MCF 10A (cell line): ENCODE measurements around the gene ATG7. TPM values are rescaled to one million over a fixed set of nuclear protein-coding genes. Genes with fewer than 3 reads are reported as not detected.

ENCODE experiments used
- BruUV-seq: library from RNA; stranded (reverse); fragments of 400-500 nt; replicated peaks from 2 replicates; lab custom pipeline; 2021; lab: Mats Ljungman, UMichigan
- CTCF ChIA-PET: fragments of 300-600 bp; sonication (Branson Sonifier 250); formaldehyde crosslinking; extraction: SDS; loops from one replicate; lab custom pipeline; 2021; ENCODE audit warnings: antibody characterized with exemption, inconsistent platforms; lab: Yijun Ruan, JAX
- POLR2A ChIA-PET: fragments of 300-600, 350-650 bp; sonication (Branson Sonifier 250); formaldehyde crosslinking; extraction: SDS; loops from one replicate; lab custom pipeline; 2020; ENCODE audit warnings: antibody characterized with exemption, inconsistent platforms; lab: Yijun Ruan, JAX
- DNase-seq: peaks from one replicate; pipeline ENCODE4 v3.0.0-alpha.2; 2018; ENCODE audit not compliant: unreplicated experiment
- H3K27ac Mint-ChIP-seq: one replicate; pipeline ENCODE4 v1.8.0; 2022; ENCODE audit warnings: mild to moderate bottlenecking, low read depth, mixed read lengths; ENCODE audit not compliant: unreplicated experiment
- H3K27me3 Mint-ChIP-seq: one replicate; pipeline ENCODE4 v1.8.0; 2022; ENCODE audit warnings: mixed read lengths; ENCODE audit not compliant: insufficient read depth, unreplicated experiment
- H3K36me3 Mint-ChIP-seq: one replicate; pipeline ENCODE4 v1.8.0; 2022; ENCODE audit warnings: mild to moderate bottlenecking, moderate library complexity, mixed read lengths; ENCODE audit not compliant: insufficient read depth, unreplicated experiment
- H3K4me1 Mint-ChIP-seq: one replicate; pipeline ENCODE4 v1.8.0; 2022; ENCODE audit warnings: mixed read lengths; ENCODE audit not compliant: insufficient read depth, unreplicated experiment
- H3K4me3 Mint-ChIP-seq: one replicate; pipeline ENCODE4 v1.8.0; 2022; ENCODE audit warnings: mild to moderate bottlenecking, moderate library complexity, mixed read lengths; ENCODE audit not compliant: unreplicated experiment
- H3K9me3 Mint-ChIP-seq: one replicate; pipeline ENCODE4 v1.8.0; 2022; ENCODE audit warnings: mixed read lengths; ENCODE audit not compliant: unreplicated experiment
- intact Hi-C: fragments of 100-400 bp; cut with micrococcal nuclease; formaldehyde crosslinking; loops from 2 replicates; pipeline ENCODE4 v1.14.1; 2022
- total RNA-seq: library from RNA; stranded (reverse); gene quantifications from 2 replicates; pipeline ENCODE4 v1.2.3, GENCODE V29; 2022
- TF ChIP-seq, protein P1 (sequence below): fragments of 200-600 bp; IDR thresholded peaks from one replicate; pipeline ENCODE4 v1.8.0; 2022; ENCODE audit warnings: antibody characterized with exemption, mild to moderate bottlenecking; ENCODE audit not compliant: unreplicated experiment

ATG7 gene
- total RNA-seq, 1 experiment from 2014 or later = 54.0 TPM

DNA sequence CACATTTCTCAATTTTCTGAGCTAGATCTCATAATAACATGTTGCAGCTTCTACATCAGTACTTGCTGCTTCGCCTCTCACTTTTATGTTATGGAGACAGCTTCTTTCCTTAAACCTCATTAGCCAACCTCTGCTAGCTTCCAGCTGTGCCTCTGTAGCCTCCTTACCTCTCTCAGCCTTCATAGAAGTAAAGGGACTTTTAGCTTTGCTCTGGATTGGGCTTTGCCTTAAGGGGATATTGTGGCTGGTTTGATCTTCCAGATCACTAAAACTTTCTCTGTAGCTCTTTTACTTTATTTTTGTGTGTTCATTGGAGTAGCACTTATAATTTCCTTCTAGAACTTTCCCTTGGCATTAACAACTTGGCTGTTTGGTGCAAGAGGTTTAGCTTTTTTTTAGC is 150.1 kb downstream of the ATG7 start:
- TF ChIP-seq, protein P1, sequence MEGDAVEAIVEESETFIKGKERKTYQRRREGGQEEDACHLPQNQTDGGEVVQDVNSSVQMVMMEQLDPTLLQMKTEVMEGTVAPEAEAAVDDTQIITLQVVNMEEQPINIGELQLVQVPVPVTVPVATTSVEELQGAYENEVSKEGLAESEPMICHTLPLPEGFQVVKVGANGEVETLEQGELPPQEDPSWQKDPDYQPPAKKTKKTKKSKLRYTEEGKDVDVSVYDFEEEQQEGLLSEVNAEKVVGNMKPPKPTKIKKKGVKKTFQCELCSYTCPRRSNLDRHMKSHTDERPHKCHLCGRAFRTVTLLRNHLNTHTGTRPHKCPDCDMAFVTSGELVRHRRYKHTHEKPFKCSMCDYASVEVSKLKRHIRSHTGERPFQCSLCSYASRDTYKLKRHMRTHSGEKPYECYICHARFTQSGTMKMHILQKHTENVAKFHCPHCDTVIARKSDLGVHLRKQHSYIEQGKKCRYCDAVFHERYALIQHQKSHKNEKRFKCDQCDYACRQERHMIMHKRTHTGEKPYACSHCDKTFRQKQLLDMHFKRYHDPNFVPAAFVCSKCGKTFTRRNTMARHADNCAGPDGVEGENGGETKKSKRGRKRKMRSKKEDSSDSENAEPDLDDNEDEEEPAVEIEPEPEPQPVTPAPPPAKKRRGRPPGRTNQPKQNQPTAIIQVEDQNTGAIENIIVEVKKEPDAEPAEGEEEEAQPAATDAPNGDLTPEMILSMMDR = no peak
- POLR2A ChIA-PET = interaction anchor here (0.6 to 1.2 kb wide), 2 partner anchors 12 to 157 kb away, joined by 3 to 4 read pairs; no protein-coding TSS in a partner anchor
- no TSS peak for BruUV-seq
- intact Hi-C loops = no loop called here
- peaks cover 16% of the 10 kb centered on the region for H3K36me3 Mint-ChIP-seq
- H3K27ac Mint-ChIP-seq = no peak overlapping the region
- no peak overlapping the region for H3K4me3 Mint-ChIP-seq
- H3K4me1 Mint-ChIP-seq = no peaks in the 10 kb centered on the region
- DNase-seq = no peak
- CTCF ChIA-PET = interaction anchor here (0.6 to 1.1 kb wide), 2 partner anchors 10 to 41 kb away, joined by 3 to 4 read pairs; no protein-coding TSS in a partner anchor
- H3K27me3 Mint-ChIP-seq = no peaks in the 10 kb centered on the region
- H3K9me3 Mint-ChIP-seq = no peaks in the 10 kb centered on the region

DNA sequence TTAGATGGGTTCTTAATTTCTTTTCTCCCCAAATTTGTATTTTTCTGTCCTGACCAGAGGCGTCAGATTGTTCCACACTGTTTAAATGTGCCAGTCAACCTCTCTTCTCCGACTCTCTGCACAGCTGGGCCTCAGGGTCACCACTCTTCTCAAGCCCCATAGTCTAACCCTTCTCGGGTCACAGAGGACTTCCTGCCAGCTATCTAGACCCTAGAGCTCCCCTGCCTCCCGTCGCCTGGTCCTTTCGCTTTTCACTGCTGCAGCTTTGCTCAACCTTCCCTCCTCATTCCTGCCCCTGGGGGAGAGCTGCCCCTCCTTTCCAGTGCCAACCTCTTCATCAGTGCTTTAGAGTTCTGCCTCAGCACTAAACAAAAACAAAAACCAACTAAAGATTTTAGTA is 151.7 kb downstream of the ATG7 start:
- H3K4me1 Mint-ChIP-seq = no peaks in the 10 kb centered on the region
- peaks cover 20% of the 10 kb centered on the region for H3K36me3 Mint-ChIP-seq
- POLR2A ChIA-PET = no interaction called here
- TF ChIP-seq, protein P1 = no peak
- no peaks in the 10 kb centered on the region for H3K27me3 Mint-ChIP-seq
- no peaks in the 10 kb centered on the region for H3K9me3 Mint-ChIP-seq
- CTCF ChIA-PET = interaction anchor here (0.5 to 1.3 kb wide), 2 partner anchors 29 to 364 kb away, joined by 3 read pairs; no protein-coding TSS in a partner anchor
- BruUV-seq = no TSS peak
- intact Hi-C loops = no loop called here
- H3K4me3 Mint-ChIP-seq = no peak overlapping the region
- DNase-seq = no peak
- no peak overlapping the region for H3K27ac Mint-ChIP-seq

DNA sequence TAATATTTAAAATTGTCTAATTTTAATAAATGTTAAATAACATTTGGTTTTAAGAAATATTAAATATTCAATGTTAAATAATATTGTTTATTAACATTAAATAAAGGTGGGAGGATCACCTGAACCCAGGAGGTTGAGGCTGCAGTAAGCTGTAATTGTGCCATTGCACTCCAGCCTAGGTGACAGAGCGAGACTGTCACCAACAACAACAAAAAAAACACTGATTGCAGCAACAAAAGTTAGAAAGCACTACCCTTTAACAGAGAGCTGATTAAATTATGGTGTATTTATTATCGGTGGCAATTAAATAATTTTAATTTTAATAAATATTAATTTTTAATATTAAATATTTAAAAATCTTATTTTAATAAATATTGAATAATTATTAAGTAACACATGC is 152.1 kb downstream of the ATG7 start:
- Mint-ChIP-seq H3K9me3 (no peaks in the 10 kb centered on the region), H3K27ac (no peak overlapping the region), H3K4me3 (no peak overlapping the region), H3K36me3 (peaks cover 20% of the 10 kb centered on the region), H3K27me3 (no peaks in the 10 kb centered on the region), H3K4me1 (no peaks in the 10 kb centered on the region)
- TF ChIP-seq, protein P1 = no peak
- intact Hi-C loops = no loop called here
- BruUV-seq = no TSS peak
- DNase-seq = no peak
- ChIA-PET POLR2A (no interaction called here), CTCF (interaction anchor here (1.3 kb wide), 1 partner anchor 29 kb away, joined by 3 read pairs; no protein-coding TSS in a partner anchor)

DNA sequence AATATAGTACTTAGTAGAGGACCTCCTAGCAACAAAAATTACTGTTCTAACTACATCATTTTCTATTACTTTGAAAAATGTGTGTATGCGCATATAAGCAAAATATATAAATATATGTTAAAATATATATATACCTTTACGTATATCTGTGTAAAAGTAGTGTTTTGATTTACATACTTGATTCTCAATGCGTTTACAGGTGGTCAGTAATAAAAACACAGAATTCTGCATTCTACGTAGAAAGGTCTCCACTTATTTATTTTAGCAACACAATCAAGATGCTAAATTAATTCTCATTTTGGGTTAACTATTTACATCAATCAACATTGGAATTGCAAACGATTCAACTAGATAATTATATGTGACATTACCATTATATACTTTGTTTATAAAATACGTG is 158.0 kb downstream of the ATG7 start:
- no peaks in the 10 kb centered on the region for H3K27me3 Mint-ChIP-seq
- BruUV-seq = no TSS peak
- H3K4me1 Mint-ChIP-seq = peaks cover 12% of the 10 kb centered on the region
- TF ChIP-seq, protein P1 = no peak
- POLR2A ChIA-PET = no interaction called here
- H3K36me3 Mint-ChIP-seq = peaks cover 20% of the 10 kb centered on the region
- intact Hi-C loops = no loop called here
- no peaks in the 10 kb centered on the region for H3K9me3 Mint-ChIP-seq
- CTCF ChIA-PET = interaction anchor here (1.0 kb wide), 1 partner anchor 144 kb away, joined by 3 read pairs; no protein-coding TSS in a partner anchor
- no peak for DNase-seq
- no peak overlapping the region for H3K27ac Mint-ChIP-seq
- H3K4me3 Mint-ChIP-seq = no peak overlapping the region
